ENCODE measurements around the gene STRBP.

STRBP gene

GRCh38 chr9:123135430-123135829 lies 133.0 kb downstream of the STRBP start:
- in situ Hi-C loops (cut with MboI; ENCODE audit: low sequenced_read_pairs): no loop called here

DNA sequence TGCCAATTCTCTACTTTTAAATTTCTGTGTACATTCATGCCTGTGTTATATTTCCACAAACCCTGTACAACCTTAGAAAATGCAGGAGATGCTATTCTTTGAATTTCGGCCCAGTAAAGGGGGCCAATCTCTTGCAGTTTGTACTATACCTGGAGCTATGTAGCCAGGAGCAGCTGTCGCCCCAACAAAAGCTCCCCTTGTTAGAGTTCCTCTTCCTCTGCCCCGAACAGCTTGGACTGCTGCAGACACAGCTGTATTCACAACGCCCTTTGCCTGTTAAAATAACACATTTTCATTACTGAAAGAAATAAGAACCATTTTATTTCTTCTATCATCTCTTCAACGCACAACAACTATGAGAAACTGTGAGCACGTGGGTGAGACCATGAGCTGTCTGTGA lies 135.7 kb downstream of the STRBP start:
- in situ Hi-C loops (cut with MboI; ENCODE audit: low sequenced_read_pairs): no loop called here

GRCh38 chr9:123131993-123132392 lies 136.4 kb downstream of the STRBP start:
- in situ Hi-C loops (cut with MboI; ENCODE audit: low sequenced_read_pairs): no loop called here

- in situ Hi-C loops (cut with MboI; ENCODE audit: low sequenced_read_pairs): no loop called here
Measured at GRCh38 chr9:123131258-123131657, 137.1 kb downstream of the STRBP start.

DNA sequence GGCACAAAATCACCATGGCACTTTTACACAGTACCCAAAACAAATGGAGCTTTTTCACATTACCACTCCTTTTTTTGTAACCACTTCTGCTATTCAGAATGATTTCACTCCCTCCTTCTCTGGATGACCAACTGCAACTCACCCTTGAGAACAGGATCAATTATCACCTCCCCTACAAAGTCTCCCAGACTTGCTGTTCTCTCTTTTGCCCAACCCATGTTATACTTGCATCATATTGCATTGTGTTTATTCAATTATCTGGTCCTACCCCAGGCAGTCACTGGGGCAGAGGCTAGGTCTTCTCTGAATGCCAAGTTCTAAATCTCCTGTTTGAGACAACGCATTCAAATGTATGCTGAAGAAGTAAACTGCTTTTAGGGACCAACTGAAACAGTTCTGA lies 139.0 kb downstream of the STRBP start:
- in situ Hi-C loops (cut with MboI; ENCODE audit: low sequenced_read_pairs): no loop called here

- in situ Hi-C loops (cut with MboI; ENCODE audit: low sequenced_read_pairs): no loop called here
Measured at GRCh38 chr9:123128591-123128990, 139.8 kb downstream of the STRBP start.

DNA sequence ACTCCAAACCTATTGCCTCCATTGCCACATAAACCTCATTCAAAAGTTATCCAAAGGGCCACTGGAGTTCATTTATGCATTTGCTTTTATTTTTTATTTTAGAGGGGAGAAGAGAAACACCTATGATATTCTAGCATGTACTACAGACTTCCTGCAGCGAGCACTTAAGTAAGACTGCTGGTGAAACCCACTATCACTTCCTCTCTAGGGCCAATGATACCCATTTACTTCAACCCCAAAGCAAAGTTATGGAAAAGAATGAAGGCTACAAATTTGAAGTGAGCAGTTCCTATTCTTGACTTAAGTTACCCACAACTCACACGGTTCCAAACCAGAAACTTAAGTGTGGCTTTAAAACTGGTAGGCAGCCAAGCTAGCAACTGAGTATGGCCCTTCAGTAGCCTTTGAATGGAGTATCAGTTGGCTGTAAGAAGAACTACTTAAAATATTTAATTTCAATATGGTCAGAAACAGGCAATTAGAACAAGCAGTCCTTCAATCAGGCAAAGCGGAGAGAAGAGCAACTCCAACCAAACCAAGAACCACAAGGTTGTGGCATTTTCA lies 140.8 kb downstream of the STRBP start:
- in situ Hi-C loops (cut with MboI; ENCODE audit: low sequenced_read_pairs): no loop called here

DNA sequence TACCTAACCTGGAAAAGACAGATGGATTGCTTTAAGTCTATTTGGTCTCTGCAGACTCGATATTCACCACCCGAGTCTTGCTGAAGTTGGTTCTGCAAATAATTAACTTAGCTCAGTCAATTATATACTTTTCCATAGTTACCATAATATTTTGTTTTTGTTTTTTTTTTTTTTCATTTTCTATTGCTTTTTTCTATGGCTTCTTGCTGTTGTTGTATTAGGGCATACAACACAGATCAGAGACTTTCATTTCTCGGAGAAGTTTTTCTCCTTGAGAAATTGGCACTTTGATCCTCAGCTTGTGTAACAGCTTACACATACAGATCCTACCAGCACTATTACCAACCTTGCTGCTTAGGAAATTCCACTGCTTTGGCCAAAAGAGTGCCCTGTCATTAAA lies 146.9 kb downstream of the STRBP start:
- in situ Hi-C loops (cut with MboI; ENCODE audit: low sequenced_read_pairs): no loop called here

DNA sequence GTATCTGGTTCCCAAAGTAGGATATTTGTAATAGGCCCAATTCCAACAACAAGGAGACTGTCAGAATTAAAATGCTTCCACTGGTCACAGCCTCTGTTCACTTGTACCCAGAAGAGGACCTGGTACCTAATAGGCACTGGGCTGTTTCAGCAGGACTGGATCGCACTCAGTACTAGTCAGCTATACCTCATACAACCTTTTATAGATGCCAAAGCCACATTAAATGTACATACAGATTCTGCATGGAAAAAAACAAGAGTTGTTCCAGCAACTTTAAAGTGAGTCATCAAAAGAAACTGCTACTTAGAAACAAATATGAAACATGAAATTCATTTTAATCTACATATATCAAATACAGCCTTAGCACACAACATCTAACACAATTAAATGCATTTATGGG lies 147.4 kb downstream of the STRBP start:
- in situ Hi-C loops (cut with MboI; ENCODE audit: low sequenced_read_pairs): no loop called here

DNA sequence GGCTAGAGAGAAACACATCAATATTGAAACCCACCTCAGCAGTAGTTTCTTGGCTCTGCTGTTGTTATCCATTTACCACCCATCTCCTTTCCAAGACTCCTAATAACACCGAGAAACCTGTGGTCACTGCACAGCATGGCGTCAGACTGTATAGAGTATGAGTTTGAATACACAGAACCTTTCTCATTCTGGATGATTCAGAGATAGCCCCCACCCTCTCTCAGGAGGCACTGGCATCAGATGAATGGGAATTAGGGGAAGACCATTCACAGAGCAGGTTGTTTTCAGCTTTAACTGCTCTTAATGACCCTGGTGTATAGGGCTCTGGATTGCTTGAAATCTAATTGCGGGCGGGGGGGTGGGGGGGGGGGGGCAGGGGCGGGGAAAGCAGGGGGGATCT lies 148.3 kb downstream of the STRBP start:
- in situ Hi-C loops (cut with MboI; ENCODE audit: low sequenced_read_pairs): no loop called here

GRCh38 chr9:123119566-123119965 lies 148.8 kb downstream of the STRBP start:
- in situ Hi-C loops (cut with MboI; ENCODE audit: low sequenced_read_pairs): no loop called here

DNA sequence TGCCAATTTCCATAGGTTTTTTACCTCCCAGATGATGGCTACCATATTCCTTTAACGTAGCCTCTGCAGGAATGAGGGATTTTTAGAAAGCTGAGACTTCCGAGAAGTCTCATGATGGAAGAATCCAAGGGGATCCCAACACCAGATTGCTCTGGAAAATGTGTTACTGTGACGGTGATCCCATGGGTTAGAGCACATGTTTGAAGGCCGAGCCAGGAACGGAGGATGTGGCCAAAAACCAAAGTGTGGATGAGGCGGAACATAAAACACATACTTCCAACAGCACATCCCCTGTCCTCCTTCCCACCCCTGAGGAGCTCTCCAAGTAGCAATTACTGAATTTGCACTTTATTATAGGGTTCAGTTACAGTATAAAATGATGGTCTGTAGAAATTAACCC lies 152.3 kb downstream of the STRBP start:
- in situ Hi-C loops (cut with MboI; ENCODE audit: low sequenced_read_pairs): no loop called here

DNA sequence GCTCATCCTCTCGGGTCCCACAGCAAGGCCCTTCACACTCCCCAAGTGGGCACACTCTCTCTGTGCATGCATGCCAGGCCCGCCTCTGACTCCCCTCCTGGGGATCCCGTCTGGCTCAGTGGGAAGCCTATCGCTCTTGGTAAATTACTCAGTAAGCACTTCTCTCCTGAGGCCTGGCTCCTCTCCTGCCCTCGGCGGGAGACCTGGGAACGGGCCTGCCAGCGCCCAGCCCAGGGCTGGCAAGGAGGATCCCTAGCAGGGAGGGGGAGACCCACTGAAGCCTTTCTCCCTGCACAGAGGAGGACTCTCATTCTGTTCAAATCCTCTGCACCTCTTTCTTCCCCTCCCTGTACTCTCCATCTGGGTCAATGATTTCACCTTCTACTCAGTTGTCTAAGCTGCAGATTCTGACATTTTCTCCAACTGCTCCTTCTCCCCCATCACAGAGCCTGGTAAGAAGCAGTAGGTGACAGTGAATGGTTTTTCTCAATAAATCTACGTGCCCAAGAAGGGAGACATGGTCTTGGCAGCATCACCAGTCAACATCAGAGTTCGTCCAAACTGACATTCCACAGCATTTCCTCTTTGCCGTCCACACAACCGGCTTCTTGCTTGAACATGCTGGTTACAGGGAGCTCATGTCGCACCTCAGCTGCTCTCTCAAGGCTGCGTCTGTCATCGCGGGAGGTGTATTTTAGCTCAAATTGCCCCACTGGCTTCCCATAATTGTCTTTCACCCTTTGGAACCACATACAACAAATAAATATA lies 153.1 kb downstream of the STRBP start:
- in situ Hi-C loops (cut with MboI; ENCODE audit: low sequenced_read_pairs): no loop called here

DNA sequence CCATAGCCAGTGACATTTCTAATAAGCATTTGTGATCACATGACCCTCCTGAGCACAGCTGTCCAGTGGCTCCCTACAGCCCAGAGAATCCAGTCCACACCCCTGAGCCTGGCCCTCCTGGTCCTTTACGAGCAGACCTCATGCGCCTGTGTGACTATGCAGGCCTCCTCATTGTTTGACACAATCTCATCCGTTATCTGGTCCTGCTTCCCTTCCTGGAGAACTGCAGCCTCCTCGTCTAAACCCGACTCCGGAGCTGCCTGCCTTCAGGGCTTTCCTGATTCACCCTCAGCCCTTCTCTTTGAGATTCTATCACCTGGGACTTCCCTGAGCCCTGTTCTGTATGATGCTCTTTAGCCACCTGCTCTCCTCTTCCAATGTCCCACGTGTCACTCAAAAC lies 155.2 kb downstream of the STRBP start:
- in situ Hi-C loops (cut with MboI; ENCODE audit: low sequenced_read_pairs): no loop called here

DNA sequence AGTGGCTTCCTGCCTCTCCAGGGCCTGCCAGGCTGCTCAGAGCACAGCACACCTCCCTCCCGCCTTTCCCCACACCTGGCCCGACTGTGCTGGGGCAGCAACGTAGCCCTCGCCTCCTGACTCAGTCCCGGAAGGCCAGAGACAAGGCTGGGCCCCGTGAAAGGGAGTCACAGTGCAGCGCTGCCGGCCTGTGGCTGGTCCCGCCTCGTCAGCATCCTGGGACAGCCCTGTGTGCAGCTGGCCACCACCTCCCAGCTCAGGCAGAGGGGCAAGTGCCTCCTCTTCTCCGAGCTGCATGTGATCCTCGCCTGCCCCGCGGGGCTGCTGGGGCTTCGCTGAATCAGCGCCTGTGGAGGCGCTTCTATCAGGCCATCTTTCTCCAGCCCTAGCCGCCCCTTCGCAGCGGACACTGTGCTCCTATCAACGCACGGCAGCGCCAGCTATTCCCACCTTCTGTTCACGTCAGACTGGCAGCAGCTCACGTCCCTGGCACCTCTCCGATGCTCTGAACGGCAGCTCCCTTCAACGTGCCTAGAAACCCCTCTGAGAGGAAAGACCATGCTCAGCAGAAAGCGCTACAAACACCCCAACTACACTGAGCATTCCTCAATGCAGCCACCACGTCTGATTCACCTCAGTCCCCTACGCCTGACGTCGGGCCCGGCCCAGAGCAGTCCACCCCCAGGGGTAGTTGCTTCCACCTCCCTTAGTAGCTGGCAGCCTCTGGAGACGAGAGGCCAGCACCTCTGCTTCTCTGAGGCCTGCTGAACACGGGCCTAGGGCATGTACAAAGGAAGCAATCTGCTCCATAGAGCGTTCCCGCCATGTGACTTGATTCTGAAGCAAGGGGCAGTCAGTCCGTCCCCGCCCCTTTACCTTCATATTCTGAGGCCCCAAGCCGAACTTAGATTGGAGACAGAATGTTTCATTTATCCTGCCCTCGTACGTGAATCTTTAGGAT lies 156.1 kb downstream of the STRBP start:
- in situ Hi-C loops (cut with MboI; ENCODE audit: low sequenced_read_pairs): no loop called here

DNA sequence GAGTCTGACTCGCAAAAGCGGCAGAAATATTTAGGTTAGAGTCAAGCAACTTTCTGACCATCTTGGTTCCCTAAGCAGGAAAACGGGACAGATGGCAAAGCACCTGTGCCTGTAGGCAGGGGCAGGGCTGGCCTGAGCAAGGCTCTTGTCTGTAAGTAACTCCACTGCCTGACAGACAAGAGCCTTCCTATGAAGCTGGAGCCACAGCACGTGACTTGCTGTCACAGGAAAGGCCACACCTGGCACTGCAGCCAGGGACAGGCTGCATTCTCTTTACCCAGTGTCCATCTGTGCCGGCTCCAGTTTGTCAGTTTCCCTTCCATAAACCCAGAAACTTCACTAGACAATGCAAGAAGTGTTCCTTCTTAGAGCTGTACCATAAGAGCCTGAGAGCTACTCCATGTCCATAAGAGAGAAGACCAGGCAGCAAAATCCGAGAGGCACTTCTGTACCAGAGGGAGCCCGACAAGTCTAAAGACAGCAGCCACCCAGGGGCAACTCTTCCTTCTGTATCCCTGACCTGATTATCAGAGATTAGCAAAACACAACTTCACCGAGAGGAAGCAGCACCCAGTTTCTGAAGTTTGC lies 156.9 kb downstream of the STRBP start:
- in situ Hi-C loops (cut with MboI; ENCODE audit: low sequenced_read_pairs): no loop called here

- in situ Hi-C loops (cut with MboI; ENCODE audit: low sequenced_read_pairs): no loop called here
Measured at GRCh38 chr9:123109540-123110279, 158.7 kb downstream of the STRBP start.

DNA sequence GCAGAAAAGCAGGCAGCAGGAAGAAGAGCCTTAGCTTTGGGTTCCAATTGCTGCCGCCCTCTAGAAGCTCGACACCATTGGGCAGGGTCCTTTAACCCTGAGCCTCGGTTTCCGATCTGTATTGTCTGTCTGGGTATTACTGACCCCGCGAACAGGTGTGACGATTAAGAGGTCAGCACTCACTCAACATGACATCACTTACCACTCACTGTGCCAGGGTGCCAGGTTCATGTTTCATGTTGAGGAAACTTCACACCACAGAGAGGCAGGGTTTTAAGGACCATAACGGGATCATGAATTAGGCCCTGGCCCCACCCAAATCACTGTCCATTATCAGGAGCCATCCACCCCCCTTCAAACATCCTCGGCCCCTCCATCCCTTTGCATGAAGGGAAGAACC lies 159.4 kb downstream of the STRBP start:
- in situ Hi-C loops (cut with MboI; ENCODE audit: low sequenced_read_pairs): no loop called here

- in situ Hi-C loops (cut with MboI; ENCODE audit: low sequenced_read_pairs): no loop called here
Measured at GRCh38 chr9:123107639-123108285, 160.6 kb downstream of the STRBP start.

DNA sequence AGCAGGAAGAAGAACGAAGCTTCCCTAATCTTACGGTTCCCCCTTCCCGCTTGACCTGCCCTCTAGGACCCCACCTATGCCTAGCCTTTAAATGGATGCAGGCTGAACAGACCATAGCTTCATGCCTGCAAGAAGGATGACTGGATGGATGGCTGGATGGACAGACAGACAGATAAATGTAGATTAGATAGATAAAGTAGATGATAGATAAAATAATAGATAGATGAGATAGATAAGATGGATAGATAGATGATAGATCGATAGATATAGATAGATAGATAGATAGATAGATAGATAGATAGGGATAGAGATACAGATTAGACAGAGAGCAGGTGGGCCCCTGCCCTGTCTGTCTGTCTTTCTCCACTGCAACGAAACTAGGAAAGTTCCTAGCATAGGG lies 162.9 kb downstream of the STRBP start:
- in situ Hi-C loops (cut with MboI; ENCODE audit: low sequenced_read_pairs): no loop called here

All from HL-60/S4 (cell line).